SK-N-SH (cell line): Measurements from ENCODE around the gene AKAP6.

ENCODE experiments used
- CHD2 ChIP-seq: fragments of 150-350 bp; IDR thresholded peaks from 2 replicates; pipeline ENCODE4 v1.6.1; 2018; ENCODE audit warnings: low read length; ENCODE audit not compliant: partially characterized antibody
- CTCF ChIP-seq: fragments of 200-600 bp; sonication (generic); IDR thresholded peaks from 2 replicates; pipeline ENCODE4 v1.6.1; 2017; ENCODE audit warnings: antibody characterized with exemption, mild to moderate bottlenecking, moderate library complexity
- EP300 ChIP-seq, 2 experiments: IDR thresholded peaks; 2 replicates each; pipeline versions ENCODE4 v1.4.0 to v1.6.1; 2012; ENCODE audit warnings: borderline replicate concordance in 1 of 2, low read depth in 1 of 2, low read length in 1 of 2
- EZH2phosphoT487 ChIP-seq: fragments of 200-600 bp; sonication (generic); IDR thresholded peaks from 2 replicates; pipeline ENCODE4 v1.6.1; 2017; ENCODE audit warnings: low read depth, mixed run types, mild to moderate bottlenecking, antibody characterized with exemption, moderate library complexity, borderline replicate concordance
- FOXM1 ChIP-seq: IDR thresholded peaks from 2 replicates; pipeline ENCODE4 v1.4.0; 2012; ENCODE audit warnings: low read depth, mild to moderate bottlenecking
- NFIC ChIP-seq: IDR thresholded peaks from 2 replicates; pipeline ENCODE4 v1.4.0; 2012; ENCODE audit warnings: borderline replicate concordance
- POLR2AphosphoS5 ChIP-seq: IDR thresholded peaks from 2 replicates; pipeline ENCODE4 v1.6.1; 2012; ENCODE audit warnings: low read depth, low read length
- RAD21 ChIP-seq: IDR thresholded peaks from 2 replicates; pipeline ENCODE4 v1.6.1; 2012; ENCODE audit warnings: mild to moderate bottlenecking, low read length
- RCOR1 ChIP-seq: fragments of 150-350 bp; IDR thresholded peaks from 2 replicates; pipeline ENCODE4 v1.6.1; 2017; ENCODE audit warnings: antibody characterized with exemption, low read length
- SIN3A ChIP-seq: IDR thresholded peaks from 2 replicates; pipeline ENCODE4 v1.6.1; 2012; ENCODE audit warnings: low read depth, mild to moderate bottlenecking, low read length, moderate library complexity, borderline replicate concordance
- TAF1 ChIP-seq: IDR thresholded peaks from 2 replicates; pipeline ENCODE4 v1.6.1; 2012; ENCODE audit warnings: low read depth, mild to moderate bottlenecking, low read length, moderate library complexity, borderline replicate concordance

GRCh38 chr14:32648434-32648833 is 319.3 kb downstream of the AKAP6 start:
- TF ChIP-seq CTCF, result no peak
- no peak for TF ChIP-seq CHD2
- TF ChIP-seq NFIC, result no peak
- TF ChIP-seq TAF1, result no peak
- no peak for TF ChIP-seq EP300 (IDR thresholded peaks at IDR 0.05; ENCODE audit: borderline replicate concordance in 1 of 2, low read depth in 1 of 2, low read length in 1 of 2)
- no peak for TF ChIP-seq RAD21
- TF ChIP-seq POLR2AphosphoS5, result no peak
- no peak for TF ChIP-seq FOXM1
- TF ChIP-seq RCOR1, result no peak
- no peak for TF ChIP-seq EZH2phosphoT487
- no peak for TF ChIP-seq SIN3A
